GM23248 (cell line): ENCODE measurements around the gene PNKD. TPM values are rescaled to one million over a fixed set of nuclear protein-coding genes. Genes with fewer than 3 reads are reported as not detected.
A peak's percentile ranks its signal among the peaks of the same experiment; 100 is the strongest.

Experiments used
- DNase-seq: peaks from one replicate; pipeline ENCODE4 v3.0.0-alpha.2; 2015
- H2AFZ ChIP-seq: fragments of 200-600 bp; sonication (generic); 2 replicates; pipeline ENCODE4 v1.6.1; 2016; ENCODE audit warnings: antibody characterized with exemption
- H3F3A ChIP-seq: fragments of 200-600 bp; sonication (generic); 2 replicates; pipeline ENCODE4 v1.6.1; 2016; ENCODE audit warnings: mild to moderate bottlenecking, antibody characterized with exemption, mixed run types; ENCODE audit not compliant: insufficient read depth
- H3K27ac ChIP-seq: fragments of 200-600 bp; sonication (generic); 2 replicates; pipeline ENCODE4 v1.5.1; 2016; ENCODE audit warnings: mild to moderate bottlenecking
- H3K27me3 ChIP-seq: fragments of 200-600 bp; sonication (generic); replicated peaks from 2 replicates; pipeline ENCODE4 v1.6.1; 2016; ENCODE audit warnings: mild to moderate bottlenecking; ENCODE audit not compliant: insufficient read depth
- H3K36me3 ChIP-seq: fragments of 200-600 bp; sonication (generic); 2 replicates; pipeline ENCODE4 v1.6.1; 2016; ENCODE audit warnings: low read depth, mild to moderate bottlenecking
- H3K4me1 ChIP-seq: fragments of 200-600 bp; sonication (generic); 2 replicates; pipeline ENCODE4 v1.6.1; 2016; ENCODE audit warnings: mild to moderate bottlenecking; ENCODE audit not compliant: insufficient read depth
- H3K4me2 ChIP-seq: fragments of 200-600 bp; sonication (generic); one replicate; pipeline ENCODE4 v1.6.1; 2016; ENCODE audit warnings: mild to moderate bottlenecking; ENCODE audit not compliant: unreplicated experiment
- H3K4me3 ChIP-seq: fragments of 200-600 bp; sonication (generic); 2 replicates; pipeline ENCODE4 v1.5.1; 2016; ENCODE audit warnings: mild to moderate bottlenecking
- H3K79me2 ChIP-seq: fragments of 200-600 bp; sonication (generic); 2 replicates; pipeline ENCODE4 v1.6.1; 2016; ENCODE audit warnings: mild to moderate bottlenecking; ENCODE audit not compliant: insufficient read depth
- H3K9ac ChIP-seq: fragments of 200-600 bp; sonication (generic); 2 replicates; pipeline ENCODE4 v1.6.1; 2016; ENCODE audit warnings: mild to moderate bottlenecking
- H3K9me2 ChIP-seq: fragments of 200-600 bp; sonication (generic); 2 replicates; pipeline ENCODE4 v1.6.1; 2016; ENCODE audit warnings: mixed run types, mild to moderate bottlenecking, moderate library complexity; ENCODE audit not compliant: insufficient read depth
- H3K9me3 ChIP-seq: fragments of 200-600 bp; sonication (generic); one replicate; pipeline ENCODE4 v1.6.1; 2017; ENCODE audit warnings: low read depth
- H4K20me1 ChIP-seq: fragments of 200-600 bp; sonication (generic); 2 replicates; pipeline ENCODE4 v1.6.0; 2016; ENCODE audit not compliant: insufficient read depth
- EZH2 ChIP-seq: fragments of 200-600 bp; sonication (generic); IDR thresholded peaks from 2 replicates; pipeline ENCODE4 v1.6.1; 2018; ENCODE audit warnings: antibody characterized with exemption, mild to moderate bottlenecking; ENCODE audit not compliant: insufficient read depth, poor library complexity, severe bottlenecking
- EZH2phosphoT487 ChIP-seq: fragments of 200-600 bp; sonication (generic); IDR thresholded peaks from 2 replicates; pipeline ENCODE4 v1.6.1; 2018; ENCODE audit warnings: antibody characterized with exemption, moderate library complexity, mild to moderate bottlenecking, low read depth; ENCODE audit not compliant: insufficient read depth
- WGBS, 2 experiments: methylation state at CpG; one replicate each; pipeline ENCODE4 v1.1.6; 2015 to 2017; ENCODE audit warnings: low lambda C conversion rate in 2 of 2, low coverage in 1 of 2; ENCODE audit errors: missing lambda C conversion rate in 2 of 2; 5-methylcytosine and 5-hydroxymethylcytosine counted together
- in situ Hi-C: fragments of 300-500 bp; cut with MboI; formaldehyde crosslinking; loops from 2 replicates; pipeline ENCODE4 v1.15.0; 2020
- polyA plus RNA-seq: library from polyadenylated mRNA; unstranded; fragments of >200 nt; fragmentation: Nextera tagmentation; extraction: Ambion mirVana; gene quantifications from 2 replicates; pipeline ENCODE4 v1.2.1, GENCODE V29; 2016
- total RNA-seq: library from RNA; depleted of rRNA; stranded (reverse); fragments of >200 nt; shearing (Covaris generic); gene quantifications from 2 replicates; pipeline ENCODE4 v1.2.3, GENCODE V29; 2014

PNKD gene
- total and polyA plus RNA-seq, 2 experiments from 2014 or later = 28.6 to 82.7 TPM

DNA sequence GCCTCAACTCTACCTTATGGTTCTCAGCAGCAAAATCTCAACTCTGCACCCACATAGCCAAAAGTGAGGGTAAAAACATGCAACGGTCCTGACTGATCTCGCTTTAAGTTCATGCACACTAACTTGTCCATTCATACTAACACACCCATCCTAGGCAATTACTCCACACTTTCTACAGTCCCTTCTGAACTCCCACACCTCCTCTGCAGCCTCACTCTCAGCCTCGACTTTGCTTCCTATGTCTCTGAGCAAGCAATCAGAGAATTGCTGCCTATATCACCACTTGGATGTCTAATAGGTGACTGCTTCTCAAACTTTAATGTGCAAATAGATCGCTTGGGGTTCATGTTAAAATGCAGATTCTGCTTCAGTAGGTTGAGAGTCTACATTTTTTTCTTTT, 29.8 kb downstream of the PNKD start:
- Histone ChIP-seq H2AFZ (no peak overlapping the region), H3K9ac (no peak overlapping the region), H3K27ac (no peak overlapping the region), H4K20me1 (no peaks in the 10 kb centered on the region), H3K4me3 (no peak overlapping the region), H3K9me2 (no peaks in the 10 kb centered on the region), H3K4me2 (no peak overlapping the region), H3K27me3 (no peaks in the 10 kb centered on the region), H3K9me3 (no peaks in the 10 kb centered on the region), H3K4me1 (no peaks in the 10 kb centered on the region), H3F3A (no peaks in the 10 kb centered on the region), H3K79me2 (no peaks in the 10 kb centered on the region), H3K36me3 (no peaks in the 10 kb centered on the region)
- DNase-seq = no peak
- 61 to 64% methylated on average over 4 of the region's 4 CpGs for WGBS, 2 experiments
- in situ Hi-C loops = no loop called here
- TF ChIP-seq EZH2phosphoT487 (no peak), EZH2 (no peak)

DNA sequence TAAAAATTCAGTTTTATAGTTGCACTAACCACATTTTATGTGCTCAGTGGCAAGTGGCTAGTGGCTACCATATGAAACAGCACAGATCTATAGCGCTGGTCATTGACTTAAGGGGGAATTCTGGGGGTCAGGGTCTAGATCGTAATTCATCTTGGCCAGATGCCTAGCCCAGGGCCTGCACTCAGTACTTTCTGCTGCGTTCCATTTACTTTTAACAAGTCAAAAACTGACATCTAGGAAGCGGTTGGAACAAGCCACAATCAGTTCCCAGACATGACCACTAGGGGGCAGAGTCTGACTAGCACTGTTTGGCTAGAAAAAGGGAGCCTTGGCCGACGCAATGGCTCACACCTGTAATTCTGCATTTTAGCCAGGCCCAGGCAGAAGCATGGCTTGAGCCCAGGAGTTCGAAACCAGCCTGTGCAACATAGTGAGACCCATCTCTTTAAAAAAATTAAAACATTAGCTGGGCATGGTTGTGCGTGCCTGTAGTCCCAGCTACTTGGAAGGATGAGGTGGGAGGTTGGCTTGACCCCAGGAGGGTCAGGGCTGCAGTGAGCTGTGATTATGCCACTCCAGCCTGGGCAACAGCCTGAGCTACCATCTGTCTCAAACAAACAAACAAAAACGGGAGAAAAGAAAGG, 31.0 kb downstream of the PNKD start:
- 7 to 10% methylated on average over 9 of the region's 9 CpGs for WGBS, 2 experiments
- H2AFZ ChIP-seq = peak overlapping the region; percentile 58; the same call in 1 of the 2 replicates
- TF ChIP-seq EZH2phosphoT487 (no peak), EZH2 (no peak)
- H3K9me2 ChIP-seq = no peaks in the 10 kb centered on the region
- H3K27ac ChIP-seq = no peak overlapping the region
- peak; percentile 78 for DNase-seq
- no peak overlapping the region for H3K9ac ChIP-seq
- in situ Hi-C loops = no loop called here
- no peaks in the 10 kb centered on the region for H3K4me1 ChIP-seq
- no peaks in the 10 kb centered on the region for H4K20me1 ChIP-seq
- no peaks in the 10 kb centered on the region for H3K79me2 ChIP-seq
- H3F3A ChIP-seq = no peaks in the 10 kb centered on the region
- no peak overlapping the region for H3K4me2 ChIP-seq
- no peaks in the 10 kb centered on the region for H3K36me3 ChIP-seq
- no peaks in the 10 kb centered on the region; the same call in 1 of the 2 replicates for H3K27me3 ChIP-seq
- H3K4me3 ChIP-seq = no peak overlapping the region
- no peaks in the 10 kb centered on the region for H3K9me3 ChIP-seq

DNA sequence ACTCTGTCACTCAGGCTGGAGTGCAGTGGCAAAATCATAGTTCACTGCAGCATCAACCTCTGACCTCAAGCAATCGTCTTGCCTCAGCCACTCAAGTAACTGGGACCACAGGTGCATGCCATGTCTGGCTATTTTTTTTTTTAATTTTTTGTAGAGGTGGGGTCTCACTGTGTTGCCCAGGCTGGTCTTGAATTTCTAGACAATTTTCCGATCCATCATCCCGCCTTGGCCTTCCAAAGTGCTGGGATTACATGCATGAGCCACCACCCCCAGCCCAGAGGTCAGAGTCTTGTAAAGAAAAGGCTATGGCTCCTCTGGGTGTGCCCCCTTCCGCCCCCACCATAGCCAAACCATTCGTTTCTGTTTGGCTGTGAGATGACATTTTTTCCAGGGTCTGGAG, 35.1 kb downstream of the PNKD start:
- Histone ChIP-seq H3K36me3 (no peaks in the 10 kb centered on the region), H3K9me2 (no peaks in the 10 kb centered on the region), H3K27ac (no peak overlapping the region), H3K79me2 (no peaks in the 10 kb centered on the region), H3F3A (no peaks in the 10 kb centered on the region), H3K27me3 (no peaks in the 10 kb centered on the region; the same call in 1 of the 2 replicates), H3K9me3 (no peaks in the 10 kb centered on the region), H3K4me2 (no peak overlapping the region), H3K4me1 (no peaks in the 10 kb centered on the region), H2AFZ (no peak overlapping the region), H3K9ac (no peak overlapping the region), H4K20me1 (no peaks in the 10 kb centered on the region), H3K4me3 (no peak overlapping the region)
- WGBS, 2 experiments = 55 to 59% methylated on average over 5 of the region's 5 CpGs
- no peak for TF ChIP-seq EZH2phosphoT487
- no peak for TF ChIP-seq EZH2
- no peak for DNase-seq
- in situ Hi-C loops = no loop called here

DNA sequence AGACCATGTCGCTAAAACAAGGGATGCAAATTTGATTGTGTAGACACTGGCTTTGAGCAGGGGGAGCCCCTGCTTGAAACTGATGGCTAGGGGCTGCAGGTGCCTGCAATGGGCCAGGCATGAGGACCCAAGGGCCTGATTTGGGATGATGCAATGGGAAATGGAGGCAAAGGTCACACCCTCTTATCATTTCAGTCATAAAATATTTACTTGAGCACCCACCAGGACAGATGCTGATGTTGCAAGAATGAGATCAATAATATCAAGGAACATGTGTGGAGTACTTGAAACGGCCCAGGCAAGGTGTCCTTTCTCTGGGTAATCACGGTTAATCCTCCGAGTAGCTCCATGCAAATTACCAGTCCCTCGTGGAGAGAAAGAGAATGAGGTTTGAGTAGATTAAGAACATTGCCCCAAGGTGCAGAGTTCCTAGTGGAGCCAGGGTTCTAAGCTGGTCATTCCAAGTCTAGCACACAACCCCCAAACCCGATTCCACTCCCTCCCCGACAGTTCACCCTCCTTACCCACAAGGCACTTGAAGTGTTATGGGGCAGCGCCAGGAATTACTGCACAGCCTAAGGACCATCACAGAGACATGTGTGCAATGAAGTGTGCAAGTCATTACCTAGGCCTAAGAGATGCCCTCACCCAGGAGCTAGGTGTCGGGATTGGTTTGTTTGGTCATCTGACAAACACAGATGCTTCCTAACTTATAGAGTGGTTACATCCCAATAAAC, 36.0 kb downstream of the PNKD start:
- H3F3A ChIP-seq = no peaks in the 10 kb centered on the region
- no peaks in the 10 kb centered on the region for H3K4me1 ChIP-seq
- H3K9ac ChIP-seq = no peak overlapping the region
- no peak overlapping the region for H3K27ac ChIP-seq
- no peak overlapping the region for H2AFZ ChIP-seq
- H3K4me2 ChIP-seq = no peak overlapping the region
- H3K4me3 ChIP-seq = no peak overlapping the region
- no peaks in the 10 kb centered on the region for H4K20me1 ChIP-seq
- H3K9me2 ChIP-seq = no peaks in the 10 kb centered on the region
- in situ Hi-C loops = no loop called here
- WGBS, 2 experiments = 70 to 73% methylated on average over 9 of the region's 9 CpGs
- no peak for DNase-seq
- no peaks in the 10 kb centered on the region for H3K36me3 ChIP-seq
- TF ChIP-seq EZH2 (no peak), EZH2phosphoT487 (no peak)
- H3K79me2 ChIP-seq = no peaks in the 10 kb centered on the region
- H3K27me3 ChIP-seq = no peaks in the 10 kb centered on the region; the same call in 1 of the 2 replicates
- no peaks in the 10 kb centered on the region for H3K9me3 ChIP-seq
